Dermis blood vessel endothelial cell (primary cell): ENCODE measurements around the gene KIRREL2. TPM values are rescaled to one million over a fixed set of nuclear protein-coding genes. Genes with fewer than 3 reads are reported as not detected.
"Not testable (repeated sequence)": the region's sequence is repeated elsewhere in the genome, so short reads cannot be mapped to it uniquely, and the experiment has no call there.

Experiments
- DNase-seq: peaks from one replicate; pipeline ENCODE4 v3.0.0; 2010
- total RNA-seq: library from RNA; depleted of rRNA; stranded (reverse); fragments of >200 nt; gene quantifications from 2 replicates; pipeline ENCODE4 v1.2.3, GENCODE V29; 2014

KIRREL2 gene
- total RNA-seq, 1 donor from 2014 or later, result not detected

DNA sequence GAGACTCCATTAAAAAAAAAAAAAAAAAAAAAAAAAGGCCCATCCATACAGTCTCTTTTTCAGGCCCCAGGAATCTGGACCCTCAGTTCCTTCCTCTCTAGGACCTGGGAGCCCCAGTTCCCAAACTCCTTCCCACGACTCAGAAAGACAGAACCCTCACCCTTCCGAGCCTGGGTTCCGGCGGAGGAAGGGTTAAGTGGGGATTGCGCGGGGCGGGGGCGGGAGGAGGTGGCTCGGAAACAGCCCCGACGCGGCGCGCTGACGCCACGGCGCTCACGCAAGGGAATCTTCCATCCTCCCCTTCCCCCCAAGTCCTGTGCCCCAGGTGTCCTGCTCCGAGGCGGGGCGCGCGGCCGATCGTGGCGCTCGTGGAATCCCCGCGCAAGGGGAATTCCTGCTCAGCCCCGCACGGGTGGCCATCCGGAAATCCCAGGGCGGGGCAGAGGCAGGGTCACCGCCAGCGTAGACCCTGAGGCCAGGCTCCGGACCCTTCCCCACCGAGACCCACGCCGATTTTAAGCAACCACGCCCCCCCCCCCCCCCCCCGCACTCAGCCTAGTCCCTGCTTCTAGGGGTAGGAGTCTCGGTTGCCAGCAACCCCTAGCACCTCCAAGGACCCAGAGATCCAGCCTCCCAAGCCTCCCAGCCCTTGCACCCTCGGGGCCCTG is 43.0 kb downstream of the KIRREL2 start:
- DNase-seq, result peak; percentile 89

GRCh38 chr19:35901055-35901644 is 44.4 kb downstream of the KIRREL2 start:
- no peak for DNase-seq

- DNase-seq, result no peak
Observed at GRCh38 chr19:35901854-35902661, 45.3 kb downstream of the KIRREL2 start, which contains the start of gene HCST. Gene HCST (plus strand): TSS chr19:35902529. CDS start chr19:35902594, 65 bp downstream.

DNA sequence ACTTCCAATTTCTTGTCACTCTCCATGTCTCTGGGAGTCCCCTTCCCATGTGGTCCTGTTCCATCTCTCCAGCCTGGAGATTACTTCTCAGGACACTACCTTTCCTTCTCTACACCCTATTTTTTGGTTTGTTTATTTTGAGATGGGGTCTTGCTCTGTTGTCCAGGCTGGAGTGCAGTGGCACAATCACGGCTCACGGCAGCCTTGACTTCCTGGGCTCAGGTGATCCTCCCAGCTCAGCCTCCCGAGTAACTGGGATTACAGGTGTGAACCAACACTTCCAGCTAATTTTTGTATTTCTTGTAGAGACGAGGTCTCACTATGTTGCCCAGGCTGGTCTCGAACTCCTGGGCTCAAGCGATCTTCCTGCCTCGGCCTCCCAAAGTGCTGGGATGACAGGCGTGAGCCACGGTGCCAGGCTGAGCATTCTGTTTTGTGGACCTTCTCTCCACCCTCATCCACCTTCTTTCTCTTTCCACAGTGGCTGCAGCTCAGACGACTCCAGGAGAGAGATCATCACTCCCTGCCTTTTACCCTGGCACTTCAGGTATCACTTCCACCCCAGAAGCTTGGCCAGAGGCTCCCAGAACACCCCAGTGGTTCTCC is 46.3 kb downstream of the KIRREL2 start:
- DNase-seq, result no peak

- DNase-seq, result peak; percentile 7
Observed at GRCh38 chr19:35903550-35904179, 47.0 kb downstream of the KIRREL2 start.

DNA sequence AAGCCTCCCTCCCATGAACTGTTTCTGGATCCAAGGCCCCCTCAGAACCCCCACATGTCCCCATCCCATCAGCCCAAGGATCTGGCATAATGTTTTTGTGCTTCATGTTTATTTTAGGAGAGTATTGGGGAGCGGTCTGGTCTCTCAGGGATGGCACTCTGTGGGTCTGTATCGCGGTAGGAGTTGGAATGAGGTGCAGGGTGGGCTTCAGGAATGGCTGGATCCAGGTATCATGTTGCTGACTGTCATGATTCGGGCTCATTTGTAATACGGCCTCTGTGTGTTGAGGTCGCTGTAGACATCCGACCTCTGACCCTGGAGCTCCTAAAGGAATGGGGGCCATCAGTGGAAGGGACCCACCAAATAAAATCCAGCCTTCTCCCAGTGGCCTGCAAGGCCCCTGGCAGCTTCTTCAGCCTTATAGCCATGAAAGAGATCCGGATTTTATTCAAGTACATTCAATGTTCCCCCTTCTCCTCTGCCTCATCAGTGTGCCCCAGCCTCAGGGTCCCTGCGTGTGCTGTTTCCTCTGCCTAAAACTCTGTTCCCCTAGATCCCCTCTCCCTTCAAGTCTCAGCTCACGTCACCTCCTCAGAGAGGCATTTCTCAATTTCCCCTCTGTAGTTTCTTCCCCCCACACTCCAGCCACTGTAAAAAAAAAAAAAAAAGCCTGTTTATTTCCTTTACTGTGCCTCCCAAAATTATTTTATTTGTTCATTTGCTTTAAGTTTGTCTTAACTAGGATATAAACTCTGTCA is 47.8 kb downstream of the KIRREL2 start:
- no peak for DNase-seq

- no peak for DNase-seq
Observed at GRCh38 chr19:35905178-35905727, 48.5 kb downstream of the KIRREL2 start.

DNA sequence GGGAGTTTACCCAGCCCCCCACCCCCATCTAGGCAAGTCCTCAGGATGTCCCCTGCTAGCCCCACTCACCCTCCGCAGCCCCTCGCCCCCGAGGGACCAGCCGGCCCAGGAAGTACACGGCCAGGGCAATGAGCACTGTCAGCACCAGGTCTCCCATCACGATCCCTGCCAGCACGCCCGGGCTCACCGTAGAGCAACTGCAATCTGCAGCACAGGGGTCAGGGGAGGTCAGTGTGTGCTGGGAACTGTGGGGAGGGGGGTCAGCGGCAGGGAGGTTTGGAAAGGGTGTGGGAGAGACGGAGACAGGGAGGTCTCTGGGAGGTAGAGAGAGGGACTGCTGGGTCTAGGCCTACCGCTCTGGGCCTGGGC is 50.6 kb downstream of the KIRREL2 start:
- DNase-seq, result no peak

DNA sequence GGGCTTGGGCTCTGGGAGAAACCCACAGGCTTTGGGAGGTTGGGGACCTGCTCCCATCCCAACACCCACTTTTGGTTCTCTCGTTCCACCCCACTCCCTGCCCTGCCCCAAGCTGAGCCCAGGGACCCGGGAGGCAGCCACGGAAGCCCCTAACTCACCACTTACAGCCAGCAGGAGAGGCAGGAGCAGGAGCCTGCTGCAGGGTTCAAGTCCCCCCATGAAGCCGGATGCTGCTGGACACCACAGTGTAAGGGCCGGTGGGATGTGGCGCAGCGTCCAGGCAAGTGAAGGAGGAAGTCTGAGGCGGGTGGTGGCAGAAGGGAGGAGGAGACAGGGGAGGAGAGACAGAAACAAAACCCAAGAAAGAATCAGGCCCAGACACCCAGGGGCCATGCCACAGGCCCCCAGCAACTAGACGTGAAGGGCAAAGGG is 51.3 kb downstream of the KIRREL2 start, which contains the start of gene TYROBP:
Gene TYROBP, minus strand, starts transcription at position 286 of the 432 bp plus-strand sequence. Its CDS starts 67 bp downstream, at position 219.
- DNase-seq, result no peak

GRCh38 chr19:35908973-35909683 is 52.4 kb downstream of the KIRREL2 start:
- DNase-seq, result no peak

DNA sequence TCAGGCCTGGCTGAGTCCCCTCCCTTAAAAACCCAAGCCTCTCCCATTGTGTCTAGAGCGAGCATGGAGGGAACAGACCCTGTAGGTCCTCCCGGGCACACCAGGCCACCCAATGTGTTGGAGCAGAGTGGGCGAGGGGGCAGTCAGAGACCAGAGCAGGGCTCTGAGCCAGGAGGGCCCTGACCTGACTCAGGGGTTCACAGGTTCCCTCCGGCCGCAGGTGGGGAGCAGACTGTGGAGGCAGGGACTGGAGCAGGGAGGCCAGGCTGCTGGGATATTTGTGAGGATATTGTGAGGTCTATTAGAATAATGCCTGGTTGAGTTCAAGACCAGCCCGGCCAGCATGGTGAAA is 52.9 kb downstream of the KIRREL2 start:
- DNase-seq, result no peak

DNA sequence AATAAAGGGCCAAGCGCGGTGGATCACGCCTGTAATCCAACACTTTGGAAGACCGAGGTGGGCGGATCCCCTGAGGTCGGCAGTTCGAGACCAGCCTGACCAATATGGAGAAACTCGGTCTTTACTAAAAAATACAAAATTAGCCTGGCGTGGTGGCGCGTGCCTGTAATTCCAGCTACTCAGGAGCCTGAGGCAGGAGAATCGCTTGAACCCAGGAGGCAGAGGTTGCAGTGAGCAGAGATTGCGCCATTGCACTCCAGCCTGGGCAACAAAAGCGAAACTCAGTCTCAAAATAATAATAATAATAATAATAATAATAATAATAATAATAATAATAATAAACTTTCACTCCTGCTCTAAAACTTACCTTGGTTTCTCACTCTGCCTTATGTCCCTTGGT is 53.6 kb downstream of the KIRREL2 start:
- DNase-seq, result not testable (repeated sequence)

- no peak for DNase-seq
Observed at GRCh38 chr19:35911173-35911572, 54.5 kb downstream of the KIRREL2 start.

- DNase-seq, result no peak
Observed at GRCh38 chr19:35911790-35912189, 55.1 kb downstream of the KIRREL2 start.

DNA sequence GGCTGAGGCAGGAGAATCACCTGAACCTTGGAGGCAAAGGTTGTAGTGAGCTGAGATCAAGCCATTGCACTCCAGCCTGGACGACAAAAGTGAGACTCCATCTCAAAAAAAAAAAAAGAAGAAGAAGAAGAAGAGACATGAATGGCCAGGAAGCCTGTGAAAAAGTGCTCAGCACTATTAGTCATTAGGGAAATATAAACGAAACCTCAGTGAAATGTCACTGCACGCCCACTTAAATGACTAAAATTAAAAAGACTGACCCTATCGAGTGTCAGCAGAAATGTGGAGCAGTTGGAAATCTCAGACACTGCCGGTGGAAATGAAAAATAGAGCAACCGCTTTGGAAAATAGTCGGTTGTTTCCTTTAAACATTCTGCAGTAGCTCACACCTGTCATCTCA is 56.9 kb downstream of the KIRREL2 start:
- no peak for DNase-seq

DNA sequence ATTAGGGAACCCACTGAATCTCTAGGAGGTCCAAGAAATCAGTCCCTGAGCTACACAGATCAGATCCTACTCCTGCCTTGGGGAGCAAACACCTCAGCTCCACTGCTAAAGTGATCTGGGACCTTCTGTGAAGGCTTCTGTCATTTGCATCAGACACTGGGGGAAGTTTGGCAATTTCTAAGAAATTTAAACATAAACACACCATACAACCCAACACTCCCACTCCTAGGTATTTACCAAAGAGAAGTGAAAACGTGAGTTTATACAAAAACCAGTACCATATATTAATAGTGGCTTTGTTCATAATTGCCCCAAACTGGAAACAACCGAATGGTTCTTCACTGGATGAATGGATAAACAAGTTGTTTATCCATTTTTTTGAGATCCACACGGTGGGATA is 58.7 kb downstream of the KIRREL2 start:
- DNase-seq, result no peak
